NCI-H2107 (cell line): Measurements from ENCODE around the gene TRAF3IP3.

ENCODE experiments used
- DNase-seq: peaks from one replicate; lab custom pipeline; 2025; lab: John Stamatoyannopoulos, UW

Gene TRAF3IP3, protein sequence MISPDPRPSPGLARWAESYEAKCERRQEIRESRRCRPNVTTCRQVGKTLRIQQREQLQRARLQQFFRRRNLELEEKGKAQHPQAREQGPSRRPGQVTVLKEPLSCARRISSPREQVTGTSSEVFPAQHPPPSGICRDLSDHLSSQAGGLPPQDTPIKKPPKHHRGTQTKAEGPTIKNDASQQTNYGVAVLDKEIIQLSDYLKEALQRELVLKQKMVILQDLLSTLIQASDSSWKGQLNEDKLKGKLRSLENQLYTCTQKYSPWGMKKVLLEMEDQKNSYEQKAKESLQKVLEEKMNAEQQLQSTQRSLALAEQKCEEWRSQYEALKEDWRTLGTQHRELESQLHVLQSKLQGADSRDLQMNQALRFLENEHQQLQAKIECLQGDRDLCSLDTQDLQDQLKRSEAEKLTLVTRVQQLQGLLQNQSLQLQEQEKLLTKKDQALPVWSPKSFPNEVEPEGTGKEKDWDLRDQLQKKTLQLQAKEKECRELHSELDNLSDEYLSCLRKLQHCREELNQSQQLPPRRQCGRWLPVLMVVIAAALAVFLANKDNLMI

DNA sequence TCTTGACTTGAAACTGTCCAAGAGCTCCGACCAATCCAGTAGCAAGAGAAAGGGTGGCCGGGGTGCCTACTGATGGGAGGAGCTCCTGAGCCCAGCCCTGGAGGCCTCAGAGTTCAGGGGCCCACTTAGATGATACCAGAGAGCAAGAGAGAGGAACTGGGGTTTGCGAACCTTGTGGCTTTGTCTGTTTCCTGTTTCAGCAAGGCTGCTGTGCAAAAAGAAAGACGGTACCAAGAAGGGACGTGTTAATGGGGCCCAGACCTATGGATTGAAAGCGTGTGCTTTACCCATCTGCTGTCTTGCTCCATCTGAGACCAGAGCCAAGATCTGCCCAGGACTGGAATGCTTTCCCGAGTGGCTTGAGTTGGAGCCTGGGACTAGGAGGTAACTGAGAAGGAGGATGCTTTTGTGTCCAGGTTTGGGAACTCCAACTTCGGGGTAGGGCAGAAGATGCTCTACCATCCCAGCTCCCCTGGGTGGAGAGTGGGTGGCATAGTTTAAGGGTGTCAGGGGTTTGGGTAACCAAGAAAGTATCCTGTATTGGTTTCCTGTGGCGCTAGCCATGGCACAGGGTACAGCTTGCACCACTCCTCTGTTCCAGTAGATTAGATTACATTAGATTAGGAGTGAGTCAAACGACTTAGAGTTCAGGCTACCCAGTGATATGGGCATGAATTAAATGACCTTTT lies at the start of gene TRAF3IP3:
Gene TRAF3IP3 (plus strand): TSS at position 128 of the 689 bp plus-strand sequence. CDS start 3,987 bp downstream, outside the sequence.
- DNase-seq: no peak

DNA sequence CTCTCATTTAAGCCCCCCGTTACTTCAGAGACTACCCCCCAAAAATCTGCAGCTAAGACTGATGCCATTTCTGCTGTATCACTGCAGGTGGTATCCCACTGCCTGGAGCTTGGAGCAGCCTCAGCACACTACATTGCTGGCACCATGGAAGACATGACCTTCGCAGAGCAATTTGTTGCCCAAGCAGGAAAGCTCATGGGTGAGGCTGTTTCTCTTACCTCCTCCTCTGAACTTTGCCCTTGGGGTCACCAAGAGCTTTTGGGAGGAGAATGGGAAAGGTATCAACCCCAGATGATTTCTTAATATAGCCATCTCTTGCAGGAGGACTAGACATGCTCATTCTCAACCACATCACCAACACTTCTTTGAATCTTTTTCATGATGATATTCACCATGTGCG lies 49.2 kb upstream of the TRAF3IP3 start:
- no peak for DNase-seq

DNA sequence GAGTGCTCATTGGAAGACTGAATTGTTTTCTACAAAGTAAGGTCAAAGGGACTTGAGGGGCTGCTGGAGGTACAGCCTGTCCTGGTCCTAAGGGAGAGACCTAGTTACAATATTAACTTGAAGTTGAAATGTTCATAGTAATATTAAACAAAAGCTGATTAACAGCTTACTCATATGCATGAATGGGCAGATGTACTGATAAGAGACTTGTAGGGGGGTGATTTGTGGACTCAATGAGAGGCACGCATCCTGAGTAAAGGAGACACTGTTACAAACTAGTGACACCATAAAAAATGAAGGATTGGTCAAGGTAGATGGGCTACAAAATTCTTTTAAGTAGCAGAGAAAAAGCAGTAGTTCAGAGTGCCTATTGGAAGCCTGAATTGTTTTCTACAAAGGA lies 48.5 kb upstream of the TRAF3IP3 start:
- DNase-seq: no peak

DNA sequence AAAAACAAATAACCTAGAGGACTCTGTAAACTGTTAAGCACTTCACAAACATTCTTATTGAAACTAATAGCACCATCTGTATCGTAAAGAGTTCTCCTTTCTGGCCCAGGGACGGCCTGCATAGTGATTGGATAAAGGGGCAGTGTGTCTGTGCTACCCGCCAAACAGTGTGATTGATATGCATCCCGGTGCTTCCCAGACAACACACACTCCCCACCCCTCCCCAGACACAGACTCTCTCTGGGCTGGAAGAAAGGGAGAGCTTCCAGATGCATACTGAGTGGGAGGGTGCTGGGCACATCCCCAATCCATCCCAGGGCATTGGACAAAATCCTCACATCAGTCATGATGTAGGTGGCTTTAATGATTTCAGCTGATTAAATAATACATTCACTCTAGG lies 47.6 kb upstream of the TRAF3IP3 start:
- no peak for DNase-seq

DNA sequence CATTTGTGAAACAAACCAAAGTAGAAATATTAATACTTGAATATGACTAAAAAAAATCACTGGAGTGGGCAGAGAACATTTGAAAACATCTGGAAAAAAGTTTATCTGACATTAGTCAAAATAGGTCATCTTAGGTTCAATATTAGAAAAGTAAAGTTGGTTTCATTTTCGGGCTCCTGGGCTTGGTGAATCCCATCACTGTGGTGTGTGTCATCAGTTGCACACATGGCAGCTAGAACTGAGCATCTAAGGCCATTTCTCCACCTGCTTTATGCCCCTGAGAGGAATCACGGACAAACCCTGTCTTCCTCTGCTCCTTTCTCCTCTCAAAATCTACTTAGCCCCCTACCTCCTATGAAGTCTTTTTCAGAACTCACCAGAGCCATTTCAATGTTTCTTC lies 45.8 kb upstream of the TRAF3IP3 start:
- DNase-seq: no peak

DNA sequence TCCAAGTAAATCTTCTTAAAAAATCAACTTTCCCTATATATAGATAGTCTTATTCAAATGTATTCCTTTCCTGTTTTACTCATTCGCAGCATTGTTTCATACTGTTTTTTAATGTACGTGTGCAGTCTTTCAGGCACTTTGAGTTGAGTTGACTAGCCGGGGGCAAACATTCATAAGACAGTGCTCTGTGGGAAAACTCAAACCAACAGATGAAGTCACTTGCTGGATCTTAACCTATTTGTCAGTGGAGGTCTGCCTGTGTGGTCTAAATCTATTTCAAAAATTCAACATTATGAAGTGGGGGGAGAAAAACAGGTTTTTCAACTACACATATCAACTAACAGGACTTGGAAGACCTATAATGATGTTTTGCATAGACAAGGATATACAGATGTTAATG lies 45.0 kb upstream of the TRAF3IP3 start:
- no peak for DNase-seq

DNA sequence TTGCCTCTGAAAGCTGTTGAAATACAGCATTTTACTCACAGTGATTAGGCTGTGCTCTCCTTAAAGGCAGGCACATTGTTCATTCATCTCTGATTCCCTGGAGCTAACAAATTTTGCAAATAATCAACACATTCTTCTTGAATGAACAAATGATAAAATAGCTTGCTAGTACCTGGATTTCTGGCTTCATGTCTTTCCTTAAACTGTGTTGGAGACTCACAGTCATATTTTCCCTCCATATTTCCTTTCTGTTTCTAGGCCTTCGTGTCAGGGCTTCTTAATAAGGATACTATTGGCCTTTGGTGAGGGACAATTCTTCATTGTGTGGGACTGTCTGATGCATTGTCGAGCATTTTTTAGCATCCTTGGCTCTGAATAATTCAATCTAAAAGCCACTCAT lies 41.5 kb upstream of the TRAF3IP3 start:
- no peak for DNase-seq

DNA sequence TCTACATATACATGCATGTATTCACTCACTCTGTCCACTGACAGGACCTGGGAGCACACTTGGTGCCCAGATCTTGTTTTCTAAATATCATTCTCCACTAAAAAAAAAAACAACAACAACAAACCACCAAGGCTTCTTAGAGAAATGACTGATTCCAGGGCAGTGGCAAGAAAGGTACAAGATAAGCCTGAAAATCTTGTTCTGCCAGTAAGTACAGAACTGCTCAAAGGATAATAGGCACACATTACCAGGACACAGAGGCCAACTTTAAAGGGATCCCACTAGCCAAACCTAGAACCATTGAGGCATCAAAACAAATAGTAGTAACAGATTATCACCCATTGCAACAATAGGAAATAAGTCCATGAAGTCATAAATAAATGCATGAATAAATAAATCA lies 40.5 kb upstream of the TRAF3IP3 start:
- DNase-seq: no peak

DNA sequence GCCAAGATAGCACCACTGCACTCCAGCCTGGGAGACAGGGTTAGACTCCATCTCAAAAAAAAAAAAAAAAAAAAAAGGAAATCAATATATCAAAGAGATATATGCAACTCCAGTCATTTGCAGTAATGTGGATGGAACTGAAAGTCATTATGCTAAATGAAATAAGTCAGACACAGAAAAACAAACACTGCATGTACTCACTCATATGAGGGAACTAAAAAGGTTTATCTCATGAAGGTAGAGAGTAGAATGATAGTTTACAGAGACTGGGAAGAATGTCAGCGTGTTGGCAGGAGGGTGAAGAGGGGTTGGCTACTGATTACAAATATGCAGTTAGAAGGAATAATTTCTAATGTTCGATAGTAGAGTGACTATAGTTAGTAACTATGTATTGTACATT lies 38.0 kb upstream of the TRAF3IP3 start:
- DNase-seq: no peak

DNA sequence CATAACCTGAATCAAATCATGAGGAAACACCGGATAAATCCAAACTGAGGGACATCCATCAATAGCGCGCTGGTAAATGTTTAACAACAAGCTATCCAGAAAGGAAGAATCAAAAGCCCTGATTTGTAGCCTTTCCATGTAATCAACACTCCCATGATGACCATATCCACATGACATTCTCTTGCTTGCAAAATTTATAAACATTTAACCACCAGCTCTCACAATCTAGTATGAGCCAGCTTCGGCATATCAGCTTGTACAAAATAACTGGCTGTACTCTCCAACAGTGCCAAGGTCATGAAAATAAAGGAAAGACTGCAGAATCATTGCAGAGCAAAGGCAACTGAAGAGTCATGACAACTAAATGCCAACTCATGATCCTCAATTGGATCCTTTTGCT lies 35.5 kb upstream of the TRAF3IP3 start:
- DNase-seq: no peak

DNA sequence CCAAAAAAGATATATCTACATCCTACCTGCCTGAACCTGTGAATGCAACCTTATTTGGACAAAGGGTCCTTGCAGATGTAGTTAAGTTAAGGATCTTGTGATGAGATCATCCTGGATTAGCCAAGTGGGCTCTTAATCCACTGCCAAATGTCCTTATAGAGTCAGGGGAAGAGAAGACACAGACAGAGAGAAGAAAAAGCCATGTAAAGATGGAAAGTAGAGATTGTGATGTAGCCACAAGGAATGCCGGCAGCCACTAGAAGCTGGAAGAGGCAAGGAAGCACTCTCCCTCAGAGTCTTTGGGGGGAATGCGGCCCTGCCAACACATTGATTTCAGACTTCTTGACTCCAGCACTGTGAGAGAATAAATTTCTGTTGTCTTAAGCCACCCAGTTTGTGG lies 35.0 kb upstream of the TRAF3IP3 start:
- DNase-seq: no peak

DNA sequence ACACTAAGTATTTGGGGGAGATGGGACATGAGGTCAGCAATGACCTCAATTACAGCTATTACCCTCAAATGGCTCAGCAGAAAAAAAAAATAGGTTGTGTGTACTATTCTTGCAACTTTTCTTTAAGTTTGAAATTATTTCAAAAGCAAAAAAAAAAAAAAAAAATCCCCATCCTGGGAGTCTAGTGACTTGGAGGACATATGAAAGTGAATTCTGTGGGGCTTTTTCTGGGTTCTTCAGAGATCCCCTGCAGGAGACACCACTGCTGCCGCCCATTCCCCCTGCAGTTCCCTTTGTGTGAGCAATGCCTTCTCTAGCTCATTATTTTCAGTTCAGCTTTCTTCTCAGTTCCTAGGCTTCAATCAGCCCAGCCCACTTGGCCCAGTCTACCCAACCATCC lies 34.5 kb upstream of the TRAF3IP3 start:
- no peak for DNase-seq

DNA sequence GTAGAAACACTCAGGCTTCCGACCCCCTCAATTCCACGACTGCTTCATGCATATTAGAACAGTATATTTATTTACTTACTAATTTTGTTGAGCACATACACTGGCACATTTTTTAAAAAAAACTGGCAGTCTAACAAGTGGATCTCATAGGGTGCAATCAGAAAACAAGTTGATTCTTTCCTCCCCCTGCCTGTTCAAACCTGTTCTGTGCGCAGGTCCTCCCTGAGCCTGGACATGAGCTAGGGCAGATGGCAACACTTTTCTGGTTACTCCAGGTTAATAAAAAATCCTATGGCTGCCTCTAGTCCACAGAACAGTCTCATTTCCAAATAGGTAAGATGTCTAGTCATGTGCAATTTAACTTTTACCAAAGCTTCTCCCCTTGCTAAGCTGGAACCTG lies 32.6 kb upstream of the TRAF3IP3 start:
- no peak for DNase-seq

DNA sequence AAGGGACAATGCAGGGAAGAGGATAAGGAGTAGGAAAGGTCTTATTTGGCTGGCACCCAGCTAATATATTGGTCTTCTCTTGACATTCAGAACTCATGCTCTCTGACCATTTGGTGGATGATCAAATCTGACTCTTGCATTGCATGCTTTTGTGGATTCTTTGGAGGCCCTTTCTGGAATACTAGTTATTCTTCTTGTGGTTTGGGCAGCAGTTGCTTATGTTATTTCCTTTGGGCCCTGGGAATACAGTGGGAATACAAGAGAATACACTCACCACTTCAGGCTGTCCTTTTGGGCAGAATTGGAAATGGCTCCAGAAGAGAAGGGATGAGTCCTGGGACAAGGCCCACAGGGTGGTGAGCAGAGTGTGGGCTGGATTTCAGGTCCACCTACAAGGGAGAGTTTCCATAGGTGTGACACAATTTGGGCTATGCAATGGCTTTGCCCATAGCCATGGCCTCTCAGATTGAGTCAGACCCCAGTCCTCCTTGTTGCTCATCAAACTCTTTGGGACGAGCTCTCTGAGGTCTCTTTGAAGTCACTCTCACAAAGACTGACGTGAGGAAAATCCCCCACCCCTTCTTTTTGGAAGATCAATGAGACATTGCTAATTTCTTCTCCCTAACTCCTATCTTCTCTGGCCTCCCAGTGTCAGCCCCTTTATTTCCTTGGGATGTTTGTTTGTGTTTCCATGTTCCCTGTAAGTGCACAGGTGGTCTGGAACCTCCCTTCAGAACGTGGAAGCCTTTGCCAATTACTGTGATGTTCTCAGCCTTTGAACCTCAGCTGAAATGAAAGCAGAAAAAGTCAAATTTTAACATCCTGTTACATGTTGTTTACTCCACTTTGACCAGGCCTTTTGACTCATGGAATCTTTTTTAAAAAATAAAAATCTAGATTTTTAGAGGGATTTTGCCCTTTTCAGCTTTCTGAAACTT lies 31.8 kb upstream of the TRAF3IP3 start:
- DNase-seq: no peak

DNA sequence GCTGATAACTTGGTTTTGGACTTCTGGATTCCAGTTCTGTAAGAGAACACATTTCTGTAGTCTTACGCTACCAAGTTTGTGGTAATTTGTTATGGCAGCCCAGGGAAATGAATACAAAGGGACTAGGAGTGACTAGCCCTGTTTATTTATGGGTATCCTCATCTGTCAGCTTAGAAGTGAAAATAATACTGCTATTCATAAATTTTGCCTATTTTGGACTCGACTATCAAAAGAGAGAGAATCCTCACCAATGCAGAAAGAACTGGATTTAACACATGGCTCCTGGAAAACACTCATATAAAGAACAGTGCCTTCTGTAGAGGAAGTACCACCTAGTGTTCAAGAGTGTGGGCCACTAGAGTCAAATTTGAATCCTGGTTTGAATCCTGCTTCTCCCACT lies 28.6 kb upstream of the TRAF3IP3 start:
- DNase-seq: no peak

DNA sequence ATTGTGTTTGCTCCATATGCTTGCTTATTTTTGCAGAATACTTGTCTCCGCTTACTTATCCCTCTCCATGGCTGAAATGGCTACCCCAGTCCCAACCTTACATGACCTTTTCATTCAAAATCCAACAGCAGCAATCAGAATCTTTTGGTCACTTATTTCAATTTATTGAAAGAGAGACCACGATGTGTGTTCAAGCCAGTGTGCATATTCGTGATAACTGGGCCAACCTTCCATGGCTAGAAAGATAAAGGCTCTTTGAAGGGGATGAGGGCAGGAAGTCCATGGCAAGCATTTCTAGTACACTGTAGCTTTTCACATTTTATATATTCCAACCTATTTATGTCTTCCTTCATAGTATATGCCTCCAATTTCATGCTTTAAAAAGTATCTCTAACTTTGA lies 28.1 kb upstream of the TRAF3IP3 start:
- no peak for DNase-seq

DNA sequence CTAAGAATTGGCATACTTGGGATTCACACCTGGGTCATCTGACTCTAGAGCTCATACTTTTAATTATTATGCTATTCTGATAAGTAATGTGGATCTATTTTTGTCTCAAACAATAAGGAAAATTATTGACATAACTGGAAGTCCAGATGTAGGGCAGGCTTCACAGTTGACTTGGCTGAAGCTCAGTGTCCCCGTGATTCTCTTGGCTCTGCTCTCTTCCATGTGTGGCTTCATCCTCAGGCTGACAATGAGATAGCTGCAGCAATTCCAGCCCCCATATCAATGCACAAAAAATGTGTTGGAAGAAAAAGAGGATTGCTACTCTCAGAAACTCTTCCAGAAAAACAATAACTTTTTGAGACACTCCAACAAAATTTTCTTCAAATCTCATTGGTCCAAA lies 27.4 kb upstream of the TRAF3IP3 start:
- DNase-seq: no peak

DNA sequence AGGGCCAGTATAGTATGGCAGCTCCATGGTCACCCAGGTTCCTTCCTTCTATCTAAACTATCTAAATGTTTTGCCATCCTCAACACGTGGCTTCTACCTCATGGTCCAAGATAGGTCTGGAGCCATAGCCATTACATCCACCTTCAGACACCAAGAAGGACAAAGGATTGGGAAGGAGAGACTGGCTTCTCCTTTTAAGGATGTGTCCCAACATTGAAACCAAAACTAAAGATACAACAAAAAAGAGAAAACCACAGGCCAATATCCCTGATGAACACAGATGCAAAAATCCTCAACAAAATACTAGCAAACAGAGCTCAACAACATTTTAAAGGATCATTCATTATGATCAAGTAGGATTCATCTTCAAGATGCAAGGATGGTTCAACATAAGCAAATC lies 26.4 kb upstream of the TRAF3IP3 start:
- no peak for DNase-seq

DNA sequence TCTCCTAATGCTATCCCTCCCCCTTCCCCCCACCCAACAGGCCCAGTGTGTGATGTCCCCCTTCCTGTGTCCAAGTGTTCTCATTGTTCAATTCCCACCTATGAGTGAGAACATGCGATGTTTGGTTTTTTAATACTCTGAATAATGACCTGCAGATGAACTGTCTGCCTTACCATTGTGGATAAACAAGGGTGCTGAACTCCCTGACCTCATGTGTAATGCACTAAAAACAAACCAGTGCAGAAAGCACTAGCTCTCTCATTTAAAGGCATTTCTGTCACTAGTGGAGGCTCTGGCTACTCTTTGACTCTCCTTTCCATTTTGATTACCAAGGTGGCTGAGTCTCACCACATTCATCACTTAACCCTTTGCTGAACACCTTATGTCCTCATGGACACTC lies 23.1 kb upstream of the TRAF3IP3 start:
- no peak for DNase-seq

DNA sequence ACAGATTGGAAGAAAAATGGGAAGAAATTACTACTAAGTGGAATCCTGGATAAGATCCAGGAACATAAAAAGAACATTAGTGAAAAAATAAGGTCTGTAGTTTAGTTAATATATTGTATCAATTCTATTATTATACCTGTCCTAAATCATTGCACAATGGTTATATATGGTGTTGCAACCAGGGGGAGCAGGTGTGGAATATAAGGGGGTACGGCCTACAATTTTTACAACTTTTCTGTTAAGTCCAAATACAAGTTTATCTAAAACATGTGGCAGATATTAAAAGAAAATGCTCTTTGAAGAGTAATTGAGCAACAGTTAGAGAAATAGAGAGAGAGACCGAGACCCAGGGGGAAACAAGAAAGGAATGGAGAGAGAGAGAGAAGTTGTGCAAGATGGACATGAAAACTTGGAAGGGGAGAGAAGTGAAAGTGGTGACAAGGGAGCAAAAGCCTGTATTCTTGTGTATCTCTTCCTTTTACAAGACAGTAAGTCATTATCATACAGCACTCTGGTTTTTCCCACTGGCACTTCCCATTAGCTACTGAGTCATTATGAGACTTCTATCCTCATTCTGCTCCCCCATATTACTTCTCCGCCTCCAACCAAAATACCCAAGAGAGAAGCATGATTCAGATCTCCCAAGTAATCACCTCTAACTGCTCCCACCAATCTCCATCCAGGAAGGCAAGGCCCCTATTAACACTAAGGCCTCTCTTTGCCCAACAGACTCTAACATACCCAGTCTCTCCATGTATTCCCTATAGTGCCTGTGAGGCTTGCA lies 22.3 kb upstream of the TRAF3IP3 start:
- DNase-seq: no peak

DNA sequence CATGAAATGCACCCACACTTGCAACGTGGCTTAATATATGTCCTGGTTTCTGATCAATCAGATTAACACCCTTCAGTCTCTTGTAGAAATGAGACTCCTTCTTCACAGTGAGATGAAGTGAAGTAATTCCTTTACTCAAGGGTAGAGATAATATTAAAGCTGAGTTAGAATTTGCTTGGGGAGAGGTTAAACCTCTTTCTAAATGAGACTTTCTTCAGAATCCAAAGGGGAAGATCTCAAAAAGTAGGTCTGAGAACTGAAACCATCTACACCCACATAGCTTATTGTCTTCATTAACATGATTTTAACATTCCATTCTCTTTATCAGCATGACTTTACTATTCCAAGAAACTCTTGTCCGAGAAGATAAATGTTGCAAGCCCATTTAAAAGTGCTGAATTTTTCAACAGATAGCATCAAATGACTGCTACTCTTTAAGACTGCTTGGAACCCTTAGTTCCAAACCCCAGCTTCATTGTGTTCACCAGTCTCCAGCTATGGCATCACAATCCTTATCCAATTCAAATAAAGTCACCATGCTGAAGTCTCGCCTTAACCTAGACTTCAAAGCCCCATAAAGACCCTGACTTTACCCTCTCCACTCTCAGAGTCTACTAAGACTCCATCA lies 19.2 kb upstream of the TRAF3IP3 start:
- DNase-seq: no peak
